Neuronal stem cell (in vitro differentiated cells): Measurements from ENCODE around the gene TSEN54.

Experiments
- DNase-seq: peaks from one replicate; pipeline ENCODE4 v3.0.0-alpha.2; 2013; ENCODE audit warnings: low spot score
- H2AFZ ChIP-seq: one replicate; pipeline ENCODE4 v1.6.1; 2013; ENCODE audit warnings: mild to moderate bottlenecking, low read length, inconsistent platforms
- H2AK5ac ChIP-seq: 2 replicates; pipeline ENCODE4 v1.6.1; 2013; ENCODE audit warnings: low read depth, mild to moderate bottlenecking, inconsistent platforms, low read length, moderate library complexity, mixed read lengths
- H2BK120ac ChIP-seq: 2 replicates; pipeline ENCODE4 v1.6.1; 2013; ENCODE audit warnings: low read depth, mild to moderate bottlenecking, inconsistent platforms, low read length, moderate library complexity, mixed read lengths
- H2BK12ac ChIP-seq: one replicate; pipeline ENCODE4 v1.6.1; 2013; ENCODE audit warnings: low read length, inconsistent platforms
- H2BK15ac ChIP-seq: 2 replicates; pipeline ENCODE4 v1.6.1; 2013; ENCODE audit warnings: mild to moderate bottlenecking, low read length, inconsistent platforms, mixed read lengths
- H2BK5ac ChIP-seq: one replicate; pipeline ENCODE4 v1.6.1; 2013; ENCODE audit warnings: inconsistent platforms, mild to moderate bottlenecking, low read length, moderate library complexity
- H3K14ac ChIP-seq: one replicate; pipeline ENCODE4 v1.6.1; 2013; ENCODE audit warnings: low read length, inconsistent platforms
- H3K18ac ChIP-seq: 2 replicates; pipeline ENCODE4 v1.6.1; 2013; ENCODE audit warnings: low read length, inconsistent platforms
- H3K23ac ChIP-seq: 2 replicates; pipeline ENCODE4 v1.6.1; 2013; ENCODE audit warnings: low read depth, mild to moderate bottlenecking, mixed read lengths, low read length, inconsistent platforms; ENCODE audit not compliant: poor library complexity
- H3K27ac ChIP-seq: replicated peaks from 3 replicates; pipeline ENCODE4 v1.5.1; 2013; ENCODE audit warnings: low read length, inconsistent platforms
- H3K27me3 ChIP-seq, 3 experiments: 2 replicates each; pipeline ENCODE4 v1.6.1; 2013; ENCODE audit warnings: low read length in 3 of 3, mild to moderate bottlenecking in 2 of 3, inconsistent platforms in 1 of 3, low read depth in 1 of 3, mixed read lengths in 1 of 3, moderate library complexity in 1 of 3; ENCODE audit not compliant: control insufficient read depth in 3 of 3, insufficient read depth in 3 of 3
- H3K36me3 ChIP-seq, 2 donors: replicated peaks in 1 of 2; 2 replicates each; pipeline ENCODE4 v1.6.1; 2013; ENCODE audit warnings: low read length in 2 of 2; ENCODE audit not compliant: control insufficient read depth in 2 of 2, insufficient read depth in 2 of 2
- H3K4ac ChIP-seq: 2 replicates; pipeline ENCODE4 v1.6.1; 2013; ENCODE audit warnings: inconsistent platforms, mild to moderate bottlenecking, low read length, moderate library complexity
- H3K4me1 ChIP-seq, 2 donors: 1 replicate in 1 of 2; 2 replicates in 1 of 2; pipeline ENCODE4 v1.6.1; 2013; ENCODE audit warnings: low read length in 2 of 2, low read depth in 1 of 2; ENCODE audit not compliant: control insufficient read depth in 2 of 2, insufficient read depth in 1 of 2
- H3K4me2 ChIP-seq: one replicate; pipeline ENCODE4 v1.6.1; 2013; ENCODE audit warnings: mild to moderate bottlenecking, low read length, inconsistent platforms; ENCODE audit not compliant: insufficient read depth, poor library complexity, severe bottlenecking
- H3K4me3 ChIP-seq, 2 donors: 2 replicates each; pipeline ENCODE4 v1.5.1; 2013; ENCODE audit warnings: low read length in 2 of 2, mild to moderate bottlenecking in 2 of 2, inconsistent platforms in 1 of 2, moderate library complexity in 1 of 2
- H3K79me1 ChIP-seq: one replicate; pipeline ENCODE4 v1.6.1; 2013; ENCODE audit warnings: low read depth, mild to moderate bottlenecking, inconsistent platforms, low read length, moderate library complexity
- H3K9ac ChIP-seq: one replicate; pipeline ENCODE4 v1.6.1; 2013; ENCODE audit warnings: mild to moderate bottlenecking, low read depth, low read length, inconsistent platforms; ENCODE audit not compliant: poor library complexity
- H3K9me3 ChIP-seq, 2 donors: replicated peaks in 1 of 2; 2 replicates each; pipeline versions ENCODE3 to v1.6.1; 2013; ENCODE audit warnings: low read length in 2 of 2, mild to moderate bottlenecking in 2 of 2, inconsistent platforms in 1 of 2, low read depth in 1 of 2, mixed read lengths in 1 of 2, moderate library complexity in 1 of 2; ENCODE audit not compliant: control insufficient read depth in 2 of 2, insufficient read depth in 1 of 2
- H4K8ac ChIP-seq: one replicate; pipeline ENCODE4 v1.6.1; 2013; ENCODE audit warnings: low read depth, mild to moderate bottlenecking, inconsistent platforms, low read length, moderate library complexity
- H4K91ac ChIP-seq: one replicate; pipeline ENCODE4 v1.6.1; 2013; ENCODE audit warnings: low read length, low read depth, mild to moderate bottlenecking, inconsistent platforms; ENCODE audit not compliant: poor library complexity
- WGBS, 2 donors: extraction: QIAGEN DNeasy Blood & Tissue Kit; methylation state at CpG; one replicate each; pipeline ENCODE4 v1.1.7; 2013; ENCODE audit warnings: missing lambda C conversion rate in 2 of 2, mixed read lengths in 1 of 2; ENCODE audit not compliant: insufficient read length in 2 of 2, insufficient replicate concordance in 1 of 2; ENCODE audit errors: extremely low coverage in 2 of 2; 5-methylcytosine and 5-hydroxymethylcytosine counted together

TSEN54 gene

GRCh38 chr17:75502721-75503329 is 13.5 kb upstream of the TSEN54 start:
- no CpG with 5 or more reads among the region's 25 CpGs for WGBS, 2 donors
- Histone ChIP-seq H3K9ac (no peak overlapping the region), H3K27ac (no peak overlapping the region), H3K9me3 (peaks cover 0 to 2% of the 10 kb centered on the region in 2 donors), H2BK120ac (no peak overlapping the region), H3K36me3 (peaks cover 52 to 92% of the 10 kb centered on the region in 2 donors), H3K23ac (peak overlapping the region; percentile 43), H2AFZ (no peak overlapping the region), H3K4ac (no peak overlapping the region), H4K91ac (no peak overlapping the region), H4K8ac (no peak overlapping the region), H3K4me3 (no peak overlapping the region), H3K27me3 (no peaks in the 10 kb centered on the region), H2BK12ac (no peak overlapping the region), H3K18ac (no peak overlapping the region), H3K79me1 (peaks cover 14% of the 10 kb centered on the region), H2BK15ac (no peak overlapping the region), H2AK5ac (no peak overlapping the region), H2BK5ac (no peak overlapping the region), H3K4me1 (no peaks in the 10 kb centered on the region), H3K4me2 (no peak overlapping the region), H3K14ac (no peak overlapping the region)
- no peak for DNase-seq

GRCh38 chr17:75503337-75503950 is 12.9 kb upstream of the TSEN54 start:
- peaks cover 46 to 89% of the 10 kb centered on the region in 2 donors for H3K36me3 ChIP-seq
- peak overlapping the region; percentile 66 for H2BK5ac ChIP-seq
- no peak overlapping the region for H3K4me2 ChIP-seq
- H4K8ac ChIP-seq: no peak overlapping the region
- WGBS, 2 donors: no CpG with 5 or more reads among the region's 23 CpGs
- no peak overlapping the region for H4K91ac ChIP-seq
- no peak overlapping the region for H2AFZ ChIP-seq
- H3K79me1 ChIP-seq: peaks cover 17% of the 10 kb centered on the region
- no peaks in the 10 kb centered on the region for H3K27me3 ChIP-seq
- H3K14ac ChIP-seq: no peak overlapping the region
- H2BK120ac ChIP-seq: no peak overlapping the region
- H3K9ac ChIP-seq: no peak overlapping the region
- no peak for DNase-seq
- no peak overlapping the region for H2BK12ac ChIP-seq
- no peak overlapping the region for H2AK5ac ChIP-seq
- H2BK15ac ChIP-seq: no peak overlapping the region
- H3K23ac ChIP-seq: peak overlapping the region; percentile 43
- no peak overlapping the region for H3K4me3 ChIP-seq
- peak overlapping the region; percentile 48 for H3K18ac ChIP-seq
- no peak overlapping the region for H3K27ac ChIP-seq
- H3K4ac ChIP-seq: no peak overlapping the region
- H3K9me3 ChIP-seq: peaks cover 0 to 2% of the 10 kb centered on the region in 2 donors
- H3K4me1 ChIP-seq: peaks cover 0 to 3% of the 10 kb centered on the region in 2 donors

- Histone ChIP-seq H3K23ac (no peak overlapping the region), H3K27ac (no peak overlapping the region), H2AFZ (no peak overlapping the region), H3K36me3 (peaks cover 42 to 88% of the 10 kb centered on the region in 2 donors), H3K9me3 (no peaks in the 10 kb centered on the region), H2AK5ac (peak overlapping the region; percentile 75), H3K4me1 (peaks cover 0 to 3% of the 10 kb centered on the region in 2 donors), H3K18ac (no peak overlapping the region), H3K4me2 (no peak overlapping the region), H3K9ac (no peak overlapping the region), H2BK15ac (no peak overlapping the region), H3K27me3 (no peaks in the 10 kb centered on the region), H4K8ac (no peak overlapping the region), H2BK5ac (peak overlapping the region; percentile 66), H4K91ac (no peak overlapping the region), H3K4me3 (no peak overlapping the region), H2BK120ac (no peak overlapping the region), H3K14ac (no peak overlapping the region), H3K79me1 (peaks cover 18% of the 10 kb centered on the region), H2BK12ac (no peak overlapping the region), H3K4ac (no peak overlapping the region)
- no CpG with 5 or more reads among the region's 13 CpGs for WGBS, 2 donors
- no peak for DNase-seq
These were observed 12.4 kb upstream of the TSEN54 start for GRCh38 chr17:75503976-75504346.

GRCh38 chr17:75504347-75505151 is 11.8 kb upstream of the TSEN54 start:
- Histone ChIP-seq H3K9ac (peak overlapping the region; percentile 81), H3K4ac (no peak overlapping the region), H2BK120ac (peak overlapping the region; percentile 41), H3K14ac (no peak overlapping the region), H4K8ac (no peak overlapping the region), H3K4me2 (no peak overlapping the region), H2AK5ac (peak overlapping the region; percentile 75), H3K4me1 (peaks cover 0 to 3% of the 10 kb centered on the region in 2 donors), H3K9me3 (no peaks in the 10 kb centered on the region), H3K36me3 (peaks cover 39 to 88% of the 10 kb centered on the region in 2 donors), H3K23ac (peak overlapping the region; percentile 25), H2BK12ac (no peak overlapping the region), H3K27me3 (no peaks in the 10 kb centered on the region), H2AFZ (no peak overlapping the region), H3K27ac (no peak overlapping the region), H3K18ac (peak overlapping the region; percentile 38), H3K4me3 (no peak overlapping the region), H2BK15ac (no peak overlapping the region), H2BK5ac (peak overlapping the region; percentile 66), H4K91ac (no peak overlapping the region), H3K79me1 (peaks cover 18% of the 10 kb centered on the region)
- no CpG with 5 or more reads among the region's 32 CpGs for WGBS, 2 donors
- no peak for DNase-seq
